GM10266 (cell line): Measurements from ENCODE around the gene DOK7.

Source experiments
- DNase-seq: peaks from one replicate; pipeline ENCODE4 v3.0.0; 2012; ENCODE audit errors: extremely low spot score
- CTCF ChIP-seq: IDR thresholded peaks from 2 replicates; pipeline ENCODE4 v1.5.1; 2012; ENCODE audit warnings: mild to moderate bottlenecking, low read depth; ENCODE audit not compliant: control insufficient read depth, insufficient read depth; ENCODE audit errors: missing control alignments

DOK7 gene

DNA sequence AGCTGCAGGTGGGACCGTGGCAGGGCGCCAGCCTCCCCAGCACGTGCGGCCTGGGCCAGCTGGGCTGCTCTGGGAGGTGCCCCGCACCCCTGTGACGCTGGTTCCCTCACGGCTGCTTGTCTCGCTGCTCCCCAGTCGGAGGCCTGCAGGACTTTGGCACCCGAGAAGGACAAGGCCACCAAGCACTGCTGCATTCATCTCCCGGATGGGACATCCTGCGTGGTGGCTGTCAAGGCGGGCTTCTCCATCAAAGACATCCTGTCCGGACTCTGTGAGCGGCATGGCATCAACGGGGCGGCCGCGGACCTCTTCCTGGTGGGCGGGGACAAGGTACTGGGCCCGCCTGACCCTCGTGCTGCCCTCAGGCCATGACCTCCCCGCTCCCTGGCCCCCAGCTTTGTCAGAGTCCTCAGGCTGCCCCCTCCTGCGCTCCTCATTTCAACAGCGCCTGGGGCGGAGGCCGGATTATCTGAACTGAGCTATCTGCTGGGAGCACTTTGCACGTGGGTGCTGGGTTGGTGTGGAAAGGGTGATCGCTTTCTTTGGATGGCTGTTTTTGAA, 40.8 kb upstream of the DOK7 start:
- DNase-seq, result no peak
- no peak for TF ChIP-seq CTCF

DNA sequence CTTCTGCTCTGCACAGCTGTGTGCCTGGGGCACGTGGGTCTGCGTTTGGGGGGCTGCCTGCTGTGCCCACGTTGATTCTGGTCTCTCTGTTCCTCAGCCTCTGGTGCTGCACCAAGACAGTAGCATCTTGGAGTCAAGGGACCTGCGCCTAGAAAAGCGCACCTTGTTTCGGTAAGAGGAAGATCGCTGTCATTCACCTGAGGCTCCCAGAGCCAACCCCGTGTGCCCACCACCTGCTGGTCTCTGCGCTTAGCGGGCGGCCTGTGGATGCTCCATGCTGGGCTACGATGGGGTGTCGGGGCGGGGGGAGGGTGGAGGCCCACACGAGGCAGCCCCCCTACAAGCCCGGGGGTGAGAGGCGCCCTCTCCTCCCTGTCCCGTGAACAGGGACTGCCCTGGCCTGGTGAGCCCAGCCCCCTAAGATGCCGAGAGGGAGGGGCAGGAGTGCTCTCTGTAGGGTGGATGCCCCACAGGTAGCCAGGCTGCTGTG, 40.3 kb upstream of the DOK7 start:
- no peak for TF ChIP-seq CTCF
- DNase-seq, result no peak

DNA sequence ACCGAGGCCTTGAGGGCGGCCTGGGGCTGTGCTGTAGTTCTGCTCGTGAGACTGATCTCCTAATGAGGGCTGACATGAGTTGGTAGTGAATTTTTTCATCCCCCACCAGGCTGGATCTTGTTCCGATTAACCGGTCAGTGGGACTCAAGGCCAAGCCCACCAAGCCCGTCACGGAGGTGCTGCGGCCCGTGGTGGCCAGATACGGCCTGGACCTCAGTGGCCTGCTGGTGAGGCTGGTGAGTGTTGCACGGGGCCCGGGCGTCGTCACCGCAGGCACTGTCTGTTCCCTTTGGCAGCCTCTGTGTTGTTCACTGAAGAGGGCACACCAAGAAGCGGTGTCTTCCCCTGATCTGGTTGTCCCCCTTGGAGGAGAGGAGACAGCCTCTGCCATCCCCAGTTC, 39.7 kb upstream of the DOK7 start:
- DNase-seq, result no peak
- TF ChIP-seq CTCF, result no peak

DNA sequence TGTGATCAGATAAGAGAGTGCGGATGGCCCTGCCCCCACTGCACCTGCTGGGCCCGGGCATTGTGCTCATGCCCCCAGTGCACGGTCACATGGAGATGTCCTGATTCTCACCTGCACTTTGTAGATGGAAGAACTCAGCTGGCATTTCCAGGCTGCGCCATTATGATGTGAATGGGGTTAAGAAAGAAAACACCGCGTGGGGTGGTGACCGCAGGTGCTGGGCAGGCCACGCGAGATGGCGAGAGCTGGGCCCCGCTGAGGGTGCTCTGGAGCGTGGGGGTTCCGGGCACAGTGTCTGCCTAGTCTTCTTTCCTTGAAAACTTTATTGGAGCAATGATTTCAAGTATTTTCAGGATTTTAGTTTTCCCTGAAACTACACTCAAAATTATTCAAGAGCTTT, 39.2 kb upstream of the DOK7 start:
- DNase-seq, result no peak
- no peak for TF ChIP-seq CTCF

- TF ChIP-seq CTCF, result no peak
- no peak for DNase-seq
Observed at GRCh38 chr4:3424522-3425095, 38.5 kb upstream of the DOK7 start.

- no peak for TF ChIP-seq CTCF
- DNase-seq, result no peak
Observed at GRCh38 chr4:3426465-3427133, 36.5 kb upstream of the DOK7 start.

- DNase-seq, result no peak
- TF ChIP-seq CTCF, result no peak
Observed at GRCh38 chr4:3427134-3427476, 36.0 kb upstream of the DOK7 start.
